Measurements from ENCODE around the gene DAP. TPM values are rescaled to one million over a fixed set of nuclear protein-coding genes. Genes with fewer than 3 reads are reported as not detected.
A peak's percentile ranks its signal among the peaks of the same experiment; 100 is the strongest.

DAP gene
- total RNA-seq, 4 donors from 2014 or later, result 47.8 to 57.3 (median 50.0) TPM

GRCh38 chr5:10701567-10702039 is 59.4 kb downstream of the DAP start:
- ATAC-seq (ENCODE audit: low FRiP score), result no peak
- TF ChIP-seq CTCF (IDR thresholded peaks at IDR 0.05), result no peak
- no peak for DNase-seq (ENCODE audit: low spot score)

- ATAC-seq (ENCODE audit: low FRiP score) (no peak), DNase-seq (ENCODE audit: low spot score) (no peak)
- TF ChIP-seq CTCF (IDR thresholded peaks at IDR 0.05), result no peak
Measured at GRCh38 chr5:10700516-10700915, 60.5 kb downstream of the DAP start.

GRCh38 chr5:10699987-10700386 is 61.0 kb downstream of the DAP start:
- no peak for ATAC-seq (ENCODE audit: low FRiP score)
- DNase-seq (ENCODE audit: low spot score), result no peak
- TF ChIP-seq CTCF (IDR thresholded peaks at IDR 0.05), result no peak

GRCh38 chr5:10699281-10699874 is 61.7 kb downstream of the DAP start:
- no peak for TF ChIP-seq CTCF (IDR thresholded peaks at IDR 0.05)
- no peak for DNase-seq (ENCODE audit: low spot score)
- ATAC-seq (ENCODE audit: low FRiP score), result no peak

GRCh38 chr5:10695759-10696543 is 65.1 kb downstream of the DAP start:
- DNase-seq (ENCODE audit: low spot score), result no peak
- no peak for ATAC-seq (ENCODE audit: low FRiP score)
- no peak for TF ChIP-seq CTCF (IDR thresholded peaks at IDR 0.05)

- no peak for TF ChIP-seq CTCF (IDR thresholded peaks at IDR 0.05)
- ATAC-seq (ENCODE audit: low FRiP score), result peak; percentile 83
- DNase-seq (ENCODE audit: low spot score), result peak; percentile 45
Measured at GRCh38 chr5:10695055-10695649, 65.9 kb downstream of the DAP start.
